ENCODE results near the gene PTPRN2. TPM values are rescaled to one million over a fixed set of nuclear protein-coding genes. Genes with fewer than 3 reads are reported as not detected.

PTPRN2 gene
- polyA plus RNA-seq, 2 donors = 0.37 to 0.40 TPM

DNA sequence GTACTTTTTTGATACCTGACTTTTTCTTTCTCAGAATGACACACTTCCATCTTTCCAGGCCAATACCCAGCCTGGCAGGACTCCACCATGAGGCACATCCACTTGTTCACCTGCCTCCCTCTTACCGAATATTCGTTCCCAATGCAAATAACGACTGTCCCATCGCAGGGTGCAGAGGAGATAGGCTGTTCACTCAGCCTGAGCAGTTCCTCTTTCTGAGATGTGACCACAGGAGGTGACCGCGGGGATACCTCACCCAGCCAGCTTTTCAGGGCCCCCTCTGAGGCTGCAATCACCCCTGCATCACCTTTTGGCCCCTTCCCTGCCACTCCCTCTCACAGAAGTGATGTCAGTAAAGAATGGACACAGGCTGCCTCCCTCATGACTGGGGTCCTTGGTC, 28.3 kb downstream of the PTPRN2 start:
- Histone ChIP-seq H3K27me3 (ENCODE audit: control insufficient read depth in 1 of 2, insufficient read depth in 2 of 2, low read length in 2 of 2) (no peaks in the 10 kb centered on the region), H3K9me3 (ENCODE audit: control insufficient read depth in 2 of 2, insufficient read depth in 1 of 2, low read depth in 1 of 2, low read length in 1 of 2) (peaks cover 3% of the 10 kb centered on the region in 2 donors), H3K4me3 (ENCODE audit: low read depth in 1 of 2, low read length in 2 of 2) (no peak overlapping the region), H3K36me3 (ENCODE audit: control insufficient read depth in 2 of 2, insufficient read depth in 2 of 2, low read length in 1 of 2) (no peaks in the 10 kb centered on the region), H3K4me1 (ENCODE audit: control insufficient read depth in 2 of 2, insufficient read depth in 2 of 2, low read length in 1 of 2) (no peaks in the 10 kb centered on the region), H3K27ac (ENCODE audit: low read depth in 2 of 2, low read length in 1 of 2) (no peak overlapping the region)
- 67 to 68% methylated on average over 6 of the region's 6 CpGs for WGBS, 2 donors

DNA sequence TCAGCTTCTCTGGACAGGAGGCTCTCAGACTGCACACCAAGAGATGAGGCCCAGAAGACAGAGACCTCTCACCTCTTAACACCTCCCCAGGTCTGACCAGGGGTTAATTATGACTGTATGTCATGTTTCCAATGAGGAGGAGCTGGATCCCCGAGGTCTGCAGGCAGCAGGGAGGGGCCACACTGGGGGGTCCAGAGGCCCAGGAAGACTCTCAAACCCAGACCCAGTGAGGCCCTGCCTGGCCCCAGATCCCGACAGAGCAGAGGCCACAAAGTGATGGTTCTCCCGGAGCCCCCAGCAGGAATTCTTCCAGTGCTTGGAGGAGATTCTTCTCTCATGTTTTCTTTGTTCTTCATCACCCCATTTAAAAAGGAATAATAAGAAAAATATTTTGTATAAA, 28.8 kb downstream of the PTPRN2 start:
- H3K9me3 ChIP-seq (ENCODE audit: control insufficient read depth in 2 of 2, insufficient read depth in 1 of 2, low read depth in 1 of 2, low read length in 1 of 2) = peaks cover 3% of the 10 kb centered on the region in 2 donors
- H3K27me3 ChIP-seq (ENCODE audit: control insufficient read depth in 1 of 2, insufficient read depth in 2 of 2, low read length in 2 of 2) = no peaks in the 10 kb centered on the region
- no peaks in the 10 kb centered on the region for H3K4me1 ChIP-seq (ENCODE audit: control insufficient read depth in 2 of 2, insufficient read depth in 2 of 2, low read length in 1 of 2)
- H3K36me3 ChIP-seq (ENCODE audit: control insufficient read depth in 2 of 2, insufficient read depth in 2 of 2, low read length in 1 of 2) = no peaks in the 10 kb centered on the region
- WGBS, 2 donors = 55 to 65% methylated on average over 3 of the region's 3 CpGs
- no peak overlapping the region for H3K27ac ChIP-seq (ENCODE audit: low read depth in 2 of 2, low read length in 1 of 2)
- no peak overlapping the region for H3K4me3 ChIP-seq (ENCODE audit: low read depth in 1 of 2, low read length in 2 of 2)

DNA sequence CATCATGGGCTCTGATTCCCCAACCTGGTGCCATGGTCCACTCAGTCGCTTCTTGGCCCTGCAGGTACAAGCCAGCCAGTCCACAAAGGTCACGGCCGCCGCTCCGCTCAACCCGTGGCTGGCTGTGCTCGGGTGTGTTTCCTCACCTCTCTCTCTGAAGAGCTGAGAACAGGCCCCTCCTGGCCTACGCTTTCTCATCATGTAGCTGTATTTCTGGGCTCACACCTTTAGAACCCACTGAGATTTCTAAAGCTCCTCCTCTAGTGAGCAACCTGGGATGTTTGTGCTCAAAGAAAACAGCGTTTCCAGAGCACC, 30.2 kb downstream of the PTPRN2 start:
- no peak overlapping the region for H3K4me3 ChIP-seq (ENCODE audit: low read depth in 1 of 2, low read length in 2 of 2)
- no peaks in the 10 kb centered on the region for H3K27me3 ChIP-seq (ENCODE audit: control insufficient read depth in 1 of 2, insufficient read depth in 2 of 2, low read length in 2 of 2)
- peaks cover 3% of the 10 kb centered on the region in 2 donors for H3K9me3 ChIP-seq (ENCODE audit: control insufficient read depth in 2 of 2, insufficient read depth in 1 of 2, low read depth in 1 of 2, low read length in 1 of 2)
- H3K27ac ChIP-seq (ENCODE audit: low read depth in 2 of 2, low read length in 1 of 2) = no peak overlapping the region
- no peaks in the 10 kb centered on the region for H3K36me3 ChIP-seq (ENCODE audit: control insufficient read depth in 2 of 2, insufficient read depth in 2 of 2, low read length in 1 of 2)
- no peaks in the 10 kb centered on the region for H3K4me1 ChIP-seq (ENCODE audit: control insufficient read depth in 2 of 2, insufficient read depth in 2 of 2, low read length in 1 of 2)
- 92 to 93% methylated on average over 9 of the region's 9 CpGs for WGBS, 2 donors

DNA sequence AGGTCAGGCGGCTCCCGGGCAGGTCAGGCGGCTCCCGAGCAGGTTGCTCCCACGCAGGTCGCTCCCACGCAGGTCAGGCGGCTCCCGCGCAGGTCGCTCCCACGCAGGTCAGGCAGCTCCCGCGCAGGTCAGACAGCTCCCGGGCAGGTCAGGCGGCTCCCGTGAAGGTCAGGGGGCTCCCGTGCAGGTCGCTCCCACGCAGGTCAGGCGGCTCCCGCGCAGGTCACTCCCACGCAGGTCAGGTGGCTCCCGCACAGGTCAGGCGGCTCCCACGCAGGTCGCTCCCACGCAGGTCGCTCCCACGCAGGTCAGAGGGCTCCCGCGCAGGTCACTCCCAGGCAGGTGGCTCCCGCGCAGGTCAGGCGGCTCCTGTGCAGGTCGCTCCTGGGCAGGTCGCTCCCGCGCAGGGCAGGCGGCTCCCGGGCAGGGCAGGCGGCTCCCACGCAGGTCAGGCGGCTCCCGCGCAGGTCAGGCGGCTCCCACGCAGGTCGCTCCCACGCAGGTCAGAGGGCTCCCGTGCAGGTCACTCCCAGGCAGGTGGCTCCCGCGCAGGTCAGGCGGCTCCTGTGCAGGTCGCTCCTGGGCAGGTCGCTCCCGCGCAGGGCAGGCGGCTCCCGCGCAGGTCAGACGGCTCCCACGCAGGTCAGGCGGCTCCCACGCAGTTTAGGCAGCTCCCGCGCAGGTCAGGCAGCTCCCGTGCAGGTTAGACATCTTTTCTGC, 30.7 kb downstream of the PTPRN2 start:
- WGBS, 2 donors = 96 to 97% methylated on average over 69 of the region's 69 CpGs

DNA sequence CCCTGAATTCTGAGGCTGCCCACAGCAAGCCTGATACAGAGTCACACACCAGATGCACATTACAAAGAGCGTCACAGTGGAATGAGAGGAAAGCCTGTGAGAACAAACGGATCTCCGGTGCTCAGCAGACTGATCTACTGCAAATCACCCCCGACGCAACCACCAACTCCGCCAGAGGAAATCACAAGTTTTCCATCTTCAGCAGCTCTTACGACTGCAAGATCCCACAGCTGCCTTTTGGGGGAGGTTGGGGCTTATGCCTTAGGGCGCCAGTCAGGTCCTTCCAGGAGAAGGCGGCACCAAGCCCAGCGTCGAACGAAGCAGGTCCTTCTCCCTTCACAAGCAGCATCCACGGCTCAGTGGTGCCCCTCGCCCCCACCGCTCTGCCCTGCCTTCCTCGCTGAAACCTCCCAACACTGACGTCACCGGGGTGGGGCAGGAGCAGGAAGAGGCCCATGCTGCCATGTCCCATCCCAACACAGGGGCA, 32.5 kb downstream of the PTPRN2 start:
- Histone ChIP-seq H3K4me1 (ENCODE audit: control insufficient read depth in 2 of 2, insufficient read depth in 2 of 2, low read length in 1 of 2) (no peaks in the 10 kb centered on the region), H3K27ac (ENCODE audit: low read depth in 2 of 2, low read length in 1 of 2) (no peak overlapping the region), H3K4me3 (ENCODE audit: low read depth in 1 of 2, low read length in 2 of 2) (no peak overlapping the region), H3K9me3 (ENCODE audit: control insufficient read depth in 2 of 2, insufficient read depth in 1 of 2, low read depth in 1 of 2, low read length in 1 of 2) (peaks cover 0 to 3% of the 10 kb centered on the region in 2 donors), H3K27me3 (ENCODE audit: control insufficient read depth in 1 of 2, insufficient read depth in 2 of 2, low read length in 2 of 2) (no peaks in the 10 kb centered on the region), H3K36me3 (ENCODE audit: control insufficient read depth in 2 of 2, insufficient read depth in 2 of 2, low read length in 1 of 2) (no peaks in the 10 kb centered on the region)
- 90% methylated on average over 18 of the region's 18 CpGs for WGBS, 2 donors

More for the DNA sequence above, 30.7 kb downstream of the PTPRN2 start:
- no peak overlapping the region for H3K4me3 ChIP-seq (ENCODE audit: low read depth in 1 of 2, low read length in 2 of 2)
- no peaks in the 10 kb centered on the region for H3K27me3 ChIP-seq (ENCODE audit: control insufficient read depth in 1 of 2, insufficient read depth in 2 of 2, low read length in 2 of 2)
- no peak overlapping the region for H3K27ac ChIP-seq (ENCODE audit: low read depth in 2 of 2, low read length in 1 of 2)
- peaks cover 0 to 3% of the 10 kb centered on the region in 2 donors for H3K9me3 ChIP-seq (ENCODE audit: control insufficient read depth in 2 of 2, insufficient read depth in 1 of 2, low read depth in 1 of 2, low read length in 1 of 2)
- H3K36me3 ChIP-seq (ENCODE audit: control insufficient read depth in 2 of 2, insufficient read depth in 2 of 2, low read length in 1 of 2) = no peaks in the 10 kb centered on the region
- H3K4me1 ChIP-seq (ENCODE audit: control insufficient read depth in 2 of 2, insufficient read depth in 2 of 2, low read length in 1 of 2) = no peaks in the 10 kb centered on the region

DNA sequence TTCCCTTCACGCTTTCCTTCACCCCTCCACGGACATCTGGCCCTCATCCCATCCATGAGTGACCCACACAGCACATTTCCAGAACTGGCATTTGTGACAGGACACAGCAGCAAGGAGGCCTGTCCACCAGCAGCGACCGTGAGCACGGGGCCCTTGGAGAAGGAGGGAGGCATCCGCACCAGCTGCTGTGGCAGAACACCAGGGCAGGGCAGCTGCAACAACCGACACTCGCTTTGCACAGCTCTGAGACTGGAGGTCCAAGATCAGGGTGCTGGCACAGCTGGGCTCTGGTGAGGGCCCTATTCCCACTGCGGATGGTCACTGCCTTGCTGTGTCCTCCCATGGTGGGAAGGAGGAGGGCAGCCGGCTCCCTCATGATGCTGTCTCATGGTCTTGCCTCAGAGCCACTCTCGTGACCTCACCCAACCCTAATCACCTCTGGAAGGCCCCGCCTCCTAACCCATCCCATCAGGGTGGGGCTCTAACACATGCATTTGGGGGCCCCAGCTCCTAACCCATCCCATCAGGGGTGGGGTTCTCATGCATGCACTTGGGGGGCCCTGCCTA, 36.7 kb downstream of the PTPRN2 start:
- Histone ChIP-seq H3K27ac (ENCODE audit: low read depth in 2 of 2, low read length in 1 of 2) (no peak overlapping the region), H3K36me3 (ENCODE audit: control insufficient read depth in 2 of 2, insufficient read depth in 2 of 2, low read length in 1 of 2) (no peaks in the 10 kb centered on the region), H3K4me3 (ENCODE audit: low read depth in 1 of 2, low read length in 2 of 2) (no peak overlapping the region), H3K9me3 (ENCODE audit: control insufficient read depth in 2 of 2, insufficient read depth in 1 of 2, low read depth in 1 of 2, low read length in 1 of 2) (no peaks in the 10 kb centered on the region), H3K4me1 (ENCODE audit: control insufficient read depth in 2 of 2, insufficient read depth in 2 of 2, low read length in 1 of 2) (peaks cover 0 to 4% of the 10 kb centered on the region in 2 donors), H3K27me3 (ENCODE audit: control insufficient read depth in 1 of 2, insufficient read depth in 2 of 2, low read length in 2 of 2) (no peaks in the 10 kb centered on the region)
- WGBS, 2 donors = 78 to 84% methylated on average over 11 to 12 of the region's 12 CpGs

DNA sequence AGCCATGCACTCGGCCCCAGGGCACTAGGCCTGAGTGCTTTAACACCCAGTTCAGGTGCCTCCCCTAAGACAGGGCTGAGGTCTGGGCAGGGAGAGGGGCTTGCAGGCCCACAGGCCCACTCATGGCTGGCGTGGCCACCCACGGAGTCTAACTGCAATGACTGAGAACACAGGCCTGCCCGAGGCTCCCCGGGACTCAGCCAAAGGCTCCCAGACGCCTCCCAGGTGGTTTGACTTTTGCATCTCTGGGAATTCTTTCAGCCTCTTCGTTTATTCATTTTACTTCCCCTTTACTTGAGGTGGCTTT, 37.3 kb downstream of the PTPRN2 start:
- Histone ChIP-seq H3K9me3 (ENCODE audit: control insufficient read depth in 2 of 2, insufficient read depth in 1 of 2, low read depth in 1 of 2, low read length in 1 of 2) (no peaks in the 10 kb centered on the region), H3K4me1 (ENCODE audit: control insufficient read depth in 2 of 2, insufficient read depth in 2 of 2, low read length in 1 of 2) (peaks cover 0 to 4% of the 10 kb centered on the region in 2 donors), H3K4me3 (ENCODE audit: low read depth in 1 of 2, low read length in 2 of 2) (no peak overlapping the region), H3K36me3 (ENCODE audit: control insufficient read depth in 2 of 2, insufficient read depth in 2 of 2, low read length in 1 of 2) (no peaks in the 10 kb centered on the region), H3K27me3 (ENCODE audit: control insufficient read depth in 1 of 2, insufficient read depth in 2 of 2, low read length in 2 of 2) (no peaks in the 10 kb centered on the region), H3K27ac (ENCODE audit: low read depth in 2 of 2, low read length in 1 of 2) (no peak overlapping the region)
- 57 to 62% methylated on average over 7 of the region's 7 CpGs for WGBS, 2 donors

DNA sequence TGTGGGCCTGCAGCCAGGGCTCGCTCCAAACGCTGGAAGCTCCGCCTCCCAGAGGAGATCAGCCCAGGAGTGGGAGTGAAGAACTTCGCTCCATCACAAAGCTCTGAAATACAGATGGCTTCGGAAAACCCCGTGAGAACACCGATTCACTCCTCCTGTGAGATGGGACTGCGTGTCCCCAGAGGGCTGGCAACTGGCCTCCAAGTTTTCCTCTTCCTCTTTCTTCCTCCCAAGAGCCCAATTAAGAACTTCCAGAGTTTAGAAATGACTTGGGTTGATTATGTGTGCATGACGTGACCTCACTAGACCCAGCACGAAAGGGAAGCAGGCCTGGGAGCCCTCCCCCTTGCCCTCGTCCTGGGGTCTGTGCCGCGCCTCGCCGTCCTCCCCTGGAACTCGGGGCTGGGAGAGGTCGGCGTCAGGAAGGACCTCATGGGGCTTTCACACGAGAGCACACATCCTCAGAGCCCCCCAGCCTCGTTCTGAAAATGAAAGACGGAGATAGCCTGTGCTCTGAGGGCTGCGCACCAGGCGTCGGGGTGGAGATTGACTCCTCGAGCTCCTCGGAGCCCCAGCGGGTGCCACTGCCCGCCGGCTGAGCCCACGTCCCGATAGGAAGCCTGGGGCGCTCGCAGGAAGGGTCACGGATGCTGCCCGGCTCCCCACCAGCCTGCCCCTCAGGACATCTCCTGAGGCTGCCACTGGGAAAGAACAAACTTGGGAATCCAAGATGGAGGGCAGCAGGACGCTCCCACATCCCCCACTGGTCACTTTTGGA, 37.8 kb downstream of the PTPRN2 start:
- no peak overlapping the region for H3K4me3 ChIP-seq (ENCODE audit: low read depth in 1 of 2, low read length in 2 of 2)
- no peaks in the 10 kb centered on the region for H3K9me3 ChIP-seq (ENCODE audit: control insufficient read depth in 2 of 2, insufficient read depth in 1 of 2, low read depth in 1 of 2, low read length in 1 of 2)
- no peaks in the 10 kb centered on the region for H3K27me3 ChIP-seq (ENCODE audit: control insufficient read depth in 1 of 2, insufficient read depth in 2 of 2, low read length in 2 of 2)
- H3K27ac ChIP-seq (ENCODE audit: low read depth in 2 of 2, low read length in 1 of 2) = no peak overlapping the region
- WGBS, 2 donors = 68 to 71% methylated on average over 36 of the region's 36 CpGs
- no peaks in the 10 kb centered on the region for H3K36me3 ChIP-seq (ENCODE audit: control insufficient read depth in 2 of 2, insufficient read depth in 2 of 2, low read length in 1 of 2)
- peaks cover 0 to 4% of the 10 kb centered on the region in 2 donors for H3K4me1 ChIP-seq (ENCODE audit: control insufficient read depth in 2 of 2, insufficient read depth in 2 of 2, low read length in 1 of 2)

DNA sequence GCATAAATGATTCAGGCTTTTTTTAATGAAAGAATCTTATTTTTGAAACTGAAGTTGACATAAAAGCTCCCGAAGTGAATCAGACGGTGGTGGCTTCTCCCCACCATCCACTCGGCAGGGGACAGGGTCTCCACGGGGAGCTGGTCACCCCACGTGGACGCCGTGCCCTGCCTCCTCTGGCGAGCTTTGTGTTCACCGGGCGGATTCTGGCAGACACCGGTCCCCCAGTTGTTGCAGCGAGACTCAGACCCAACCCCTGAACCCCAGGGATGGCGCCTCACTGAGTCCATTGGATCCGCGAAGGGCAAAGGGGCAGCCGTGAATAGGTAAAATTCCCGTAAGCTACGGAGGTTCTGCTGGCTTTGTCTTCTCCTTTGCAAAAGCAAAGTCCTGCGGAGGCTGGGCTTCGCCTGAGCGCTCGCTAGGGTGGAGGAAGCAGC, 38.4 kb downstream of the PTPRN2 start:
- Histone ChIP-seq H3K27ac (ENCODE audit: low read depth in 2 of 2, low read length in 1 of 2) (no peak overlapping the region), H3K9me3 (ENCODE audit: control insufficient read depth in 2 of 2, insufficient read depth in 1 of 2, low read depth in 1 of 2, low read length in 1 of 2) (no peaks in the 10 kb centered on the region), H3K4me3 (ENCODE audit: low read depth in 1 of 2, low read length in 2 of 2) (no peak overlapping the region), H3K36me3 (ENCODE audit: control insufficient read depth in 2 of 2, insufficient read depth in 2 of 2, low read length in 1 of 2) (no peaks in the 10 kb centered on the region), H3K27me3 (ENCODE audit: control insufficient read depth in 1 of 2, insufficient read depth in 2 of 2, low read length in 2 of 2) (no peaks in the 10 kb centered on the region), H3K4me1 (ENCODE audit: control insufficient read depth in 2 of 2, insufficient read depth in 2 of 2, low read length in 1 of 2) (peaks cover 0 to 4% of the 10 kb centered on the region in 2 donors)
- 45 to 48% methylated on average over 22 of the region's 22 CpGs for WGBS, 2 donors
